Esophagus squamous epithelium (tissue), 4 donors: Measurements from ENCODE around the gene ADPRS.

Source experiments
- CTCF ChIP-seq, 6 experiments: fragments of 450-650 bp in 4 of 6; fragments of 200-600 bp in 2 of 6; sonication (generic) in 2 of 6; IDR thresholded peaks; one replicate each; pipeline ENCODE4 v1.5.1; 2016 to 2019; ENCODE audit warnings: antibody characterized with exemption in 6 of 6, mild to moderate bottlenecking in 4 of 6, moderate library complexity in 4 of 6
- POLR2A ChIP-seq, 4 donors: fragments of 450-650 bp; IDR thresholded peaks; one replicate each; pipeline ENCODE4 v1.6.1; 2017; ENCODE audit warnings: antibody characterized with exemption in 4 of 4, mild to moderate bottlenecking in 4 of 4, moderate library complexity in 3 of 4

GRCh38 chr1:36098650-36099365 lies 10.1 kb downstream of the ADPRS start:
- no peak for TF ChIP-seq POLR2A (IDR thresholded peaks at IDR 0.05)
- TF ChIP-seq CTCF (IDR thresholded peaks at IDR 0.05), result no peak
